HCEC 1CT (cell line): ENCODE data around the gene CDC73.

ENCODE experiments used
- DNase-seq: peaks from one replicate; pipeline ENCODE4 v3.0.0-alpha.2; 2017

CDC73 gene

GRCh38 chr1:193299038-193299437 is 177.2 kb downstream of the CDC73 start:
- DNase-seq = no peak

DNA sequence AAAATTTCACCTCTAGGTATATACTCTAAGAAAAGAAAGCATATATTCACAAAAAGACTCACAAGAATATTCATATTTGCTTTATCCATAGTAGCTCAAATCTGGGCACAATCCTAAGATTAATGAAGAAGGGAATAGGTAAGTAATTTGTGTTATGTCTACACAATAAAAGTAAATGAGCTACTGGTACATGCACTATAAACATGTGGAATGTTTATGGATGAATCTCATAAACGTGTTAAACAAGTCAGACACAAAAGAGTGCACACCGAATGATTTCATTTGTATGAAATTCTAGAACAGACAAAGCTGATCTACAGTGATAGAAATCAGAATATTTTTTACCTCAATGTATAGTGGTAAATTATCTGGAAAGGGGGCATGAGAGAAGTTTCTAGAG is 179.9 kb downstream of the CDC73 start:
- no peak for DNase-seq

DNA sequence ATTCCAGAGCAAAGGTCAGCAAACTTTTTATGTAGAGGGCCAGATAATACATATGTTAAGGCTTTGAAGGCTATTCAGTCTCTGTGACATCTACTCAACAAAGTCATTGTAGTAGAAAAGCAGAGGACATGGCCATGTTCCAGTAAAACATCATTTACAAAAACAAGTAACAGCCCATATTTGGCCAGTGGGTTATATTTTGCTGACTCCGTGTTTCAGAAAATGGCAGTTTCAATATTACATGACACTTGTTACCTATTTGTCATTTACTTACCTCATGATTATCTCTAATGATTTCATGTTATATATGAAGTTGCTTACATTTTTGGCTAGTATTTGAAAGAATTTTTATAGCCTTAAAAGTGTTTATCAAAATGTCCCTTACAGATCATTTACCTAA is 182.0 kb downstream of the CDC73 start:
- no peak for DNase-seq
